ENCODE results near the gene KCTD12.
"Not testable (repeated sequence)": the region's sequence is repeated elsewhere in the genome, so short reads cannot be mapped to it uniquely, and the experiment has no call there.

Gene KCTD12

GRCh38 chr13:76886292-76887075 lies at the start of gene KCTD12:
Gene KCTD12, minus strand, starts transcription at chr13:76886405. Its CDS starts 257 bp downstream, at chr13:76886148.
- DNase-seq = peak; percentile 58

- DNase-seq = no peak
Measured at GRCh38 chr13:76934671-76935070, 48.5 kb upstream of the KCTD12 start.

GRCh38 chr13:76932076-76932475 lies 45.9 kb upstream of the KCTD12 start:
- DNase-seq = no peak

- DNase-seq = no peak
Measured at GRCh38 chr13:76929851-76930374, 43.7 kb upstream of the KCTD12 start.

- DNase-seq = no peak
Measured at GRCh38 chr13:76929320-76929719, 43.1 kb upstream of the KCTD12 start.

GRCh38 chr13:76928456-76928855 lies 42.3 kb upstream of the KCTD12 start:
- no peak for DNase-seq

GRCh38 chr13:76927955-76928354 lies 41.8 kb upstream of the KCTD12 start:
- DNase-seq = no peak

GRCh38 chr13:76925115-76925514 lies 38.9 kb upstream of the KCTD12 start:
- no peak for DNase-seq

GRCh38 chr13:76921516-76921915 lies 35.3 kb upstream of the KCTD12 start:
- DNase-seq = no peak

GRCh38 chr13:76917755-76918481 lies 31.7 kb upstream of the KCTD12 start:
- DNase-seq = not testable (repeated sequence)

GRCh38 chr13:76917095-76917494 lies 30.9 kb upstream of the KCTD12 start:
- DNase-seq = no peak

GRCh38 chr13:76913898-76914297 lies 27.7 kb upstream of the KCTD12 start:
- no peak for DNase-seq

GRCh38 chr13:76912476-76912875 lies 26.3 kb upstream of the KCTD12 start:
- DNase-seq = no peak

- no peak for DNase-seq
Measured at GRCh38 chr13:76904507-76904906, 18.3 kb upstream of the KCTD12 start.

- peak; percentile 44 for DNase-seq
Measured at GRCh38 chr13:76903544-76904162, 17.4 kb upstream of the KCTD12 start.

- DNase-seq = not testable (repeated sequence)
Measured at GRCh38 chr13:76899066-76899465, 12.9 kb upstream of the KCTD12 start.

GRCh38 chr13:76897171-76897570 lies 11.0 kb upstream of the KCTD12 start:
- DNase-seq = not testable (repeated sequence)

- DNase-seq = no peak
Measured at GRCh38 chr13:76894401-76895110, 8.4 kb upstream of the KCTD12 start.

GRCh38 chr13:76892488-76892887 lies 6.3 kb upstream of the KCTD12 start:
- DNase-seq = no peak

GRCh38 chr13:76890021-76890420 lies 3.8 kb upstream of the KCTD12 start:
- no peak for DNase-seq

GRCh38 chr13:76889254-76889653 lies 3.0 kb upstream of the KCTD12 start:
- DNase-seq = no peak

- DNase-seq = no peak
Measured at GRCh38 chr13:76888421-76888820, 2.2 kb upstream of the KCTD12 start.

- DNase-seq = no peak
Measured at GRCh38 chr13:76887076-76887563, 915 bp upstream of the KCTD12 start.
